Effector memory CD8-positive, alpha-beta T cell (primary cell): Measurements from ENCODE around the gene ZSCAN18.
"Not testable (repeated sequence)": the region's sequence is repeated elsewhere in the genome, so short reads cannot be mapped to it uniquely, and the experiment has no call there.

Source experiments
- ATAC-seq: fragments of 150-1000 bp; cut with Tn5 transposase; replicated peaks from 2 replicates; pipeline ENCODE4 v1.10.0; 2021; ENCODE audit warnings: mild to moderate bottlenecking, moderate library complexity
- DNase-seq, 3 experiments: peaks; one replicate each; pipeline ENCODE4 v3.0.0; 2021
- H3K27ac Mint-ChIP-seq, 2 donors: one replicate each; pipeline ENCODE4 v1.8.0; 2022; ENCODE audit warnings: mild to moderate bottlenecking in 2 of 2, mixed read lengths in 2 of 2, moderate library complexity in 2 of 2
- H3K27me3 Mint-ChIP-seq, 2 donors: one replicate each; pipeline ENCODE4 v1.8.0; 2022; ENCODE audit warnings: mixed read lengths in 2 of 2
- H3K36me3 Mint-ChIP-seq: one replicate; pipeline ENCODE4 v1.8.0; 2022; ENCODE audit warnings: mild to moderate bottlenecking, moderate library complexity, mixed read lengths; ENCODE audit not compliant: insufficient read depth
- H3K4me1 Mint-ChIP-seq, 2 donors: one replicate each; pipeline ENCODE4 v1.8.0; 2022; ENCODE audit warnings: low read depth in 2 of 2, mixed read lengths in 2 of 2
- H3K4me3 Mint-ChIP-seq, 2 donors: one replicate each; pipeline ENCODE4 v1.8.0; 2022; ENCODE audit warnings: mild to moderate bottlenecking in 2 of 2, mixed read lengths in 2 of 2, moderate library complexity in 2 of 2
- H3K9me3 Mint-ChIP-seq, 2 donors: one replicate each; pipeline ENCODE4 v1.8.0; 2022; ENCODE audit warnings: mixed read lengths in 2 of 2
- total RNA-seq, 9 experiments: gene quantifications; one replicate each; lab custom pipeline; 2026; lab: John Stamatoyannopoulos, UW

Gene ZSCAN18, protein sequence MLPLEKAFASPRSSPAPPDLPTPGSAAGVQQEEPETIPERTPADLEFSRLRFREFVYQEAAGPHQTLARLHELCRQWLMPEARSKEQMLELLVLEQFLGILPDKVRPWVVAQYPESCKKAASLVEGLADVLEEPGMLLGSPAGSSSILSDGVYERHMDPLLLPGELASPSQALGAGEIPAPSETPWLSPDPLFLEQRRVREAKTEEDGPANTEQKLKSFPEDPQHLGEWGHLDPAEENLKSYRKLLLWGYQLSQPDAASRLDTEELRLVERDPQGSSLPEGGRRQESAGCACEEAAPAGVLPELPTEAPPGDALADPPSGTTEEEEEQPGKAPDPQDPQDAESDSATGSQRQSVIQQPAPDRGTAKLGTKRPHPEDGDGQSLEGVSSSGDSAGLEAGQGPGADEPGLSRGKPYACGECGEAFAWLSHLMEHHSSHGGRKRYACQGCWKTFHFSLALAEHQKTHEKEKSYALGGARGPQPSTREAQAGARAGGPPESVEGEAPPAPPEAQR
- total RNA-seq: 7.3 to 43.6 (median 25.5) reads per million in 9 experiments

DNA sequence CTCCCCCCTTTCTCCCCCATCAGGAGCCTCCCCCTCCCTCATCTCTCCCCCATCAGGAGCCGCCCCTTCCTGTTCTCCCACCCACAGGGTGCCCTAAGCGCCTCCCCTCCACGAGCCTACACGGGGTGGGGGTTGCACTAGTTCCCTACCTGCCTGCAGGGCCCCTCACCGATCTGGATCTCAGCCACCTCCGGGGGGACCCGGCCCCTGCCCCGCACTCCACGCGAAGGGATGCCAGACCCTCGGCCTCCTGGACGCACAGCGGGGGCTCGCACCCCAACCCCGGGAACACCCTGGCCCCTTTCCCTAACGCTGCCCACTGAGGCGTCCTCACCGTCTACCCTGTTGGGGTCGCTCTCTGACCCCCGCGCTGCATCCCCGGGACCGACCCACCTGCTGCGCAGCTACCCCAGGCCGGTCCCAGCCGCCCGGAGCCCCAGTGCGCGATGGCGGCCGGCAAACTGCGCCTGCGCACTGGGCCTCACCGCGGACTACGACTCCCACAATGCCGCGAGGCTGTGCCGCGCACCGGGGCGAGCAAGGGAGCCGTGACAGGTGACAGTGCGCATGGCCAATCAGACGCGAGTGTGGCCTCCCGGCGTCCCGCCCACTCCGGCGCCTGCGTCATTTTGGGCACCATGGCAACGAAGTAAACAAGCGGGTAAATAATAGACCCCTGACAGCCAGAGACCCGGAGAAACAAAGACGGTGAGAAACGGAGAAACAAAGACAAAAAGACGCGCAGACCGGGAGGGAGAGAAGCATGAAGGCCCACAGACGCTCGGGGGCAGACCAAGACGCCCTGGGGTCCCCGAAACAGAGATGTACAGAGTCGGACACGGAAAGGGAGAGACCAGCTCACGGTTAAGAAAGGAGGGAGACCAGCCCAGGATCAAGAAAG is at the start of gene ZSCAN18:
ZSCAN18 (minus strand) TSS at position 451 of the 901 bp plus-strand sequence. CDS start 7,964 bp downstream, outside the sequence.
- Mint-ChIP-seq H3K27ac (peak within 1 kb of the TSS; percentile 99 to 100), H3K9me3 (peaks cover 8 to 15% of the 10 kb centered on the region in 2 donors), H3K36me3 (peaks cover 38% of the 10 kb centered on the region), H3K27me3 (no peaks in the 10 kb centered on the region), H3K4me3 (peak within 1 kb of the TSS; percentile 84 to 89), H3K4me1 (peaks cover 10 to 17% of the 10 kb centered on the region in 2 donors)
- ATAC-seq (peak; percentile 91), DNase-seq (peak; percentile 94 to 97 (median 94))

- H3K36me3 Mint-ChIP-seq: peaks cover 16% of the 10 kb centered on the region
- not testable (repeated sequence) for H3K9me3 Mint-ChIP-seq, DNase-seq, H3K27me3 Mint-ChIP-seq, H3K4me3 Mint-ChIP-seq, H3K27ac Mint-ChIP-seq, ATAC-seq
- peaks cover 9 to 12% of the 10 kb centered on the region in 2 donors for H3K4me1 Mint-ChIP-seq
Measured at GRCh38 chr19:58147475-58147874, 49.4 kb upstream of the ZSCAN18 start.

DNA sequence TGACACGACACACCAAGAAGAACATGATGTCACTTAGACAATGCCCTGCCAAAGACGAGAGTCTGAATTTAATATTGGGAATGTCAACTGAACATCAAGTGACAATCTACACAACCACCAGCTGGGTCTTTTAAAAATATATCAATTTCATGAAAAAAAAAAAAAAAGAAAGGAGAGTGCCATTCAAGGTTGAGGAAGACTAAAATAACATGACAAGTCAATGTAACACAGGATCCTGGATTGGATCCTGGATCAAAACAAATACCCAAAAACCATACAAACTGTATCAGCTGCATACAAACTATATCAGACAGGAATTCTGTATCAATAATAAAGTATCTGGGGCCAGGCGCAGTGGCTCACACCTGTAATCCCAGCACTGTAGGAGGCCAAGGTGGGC is 47.8 kb upstream of the ZSCAN18 start:
- Mint-ChIP-seq H3K4me3 (peak overlapping the region in 1 of 2 donors; percentile 15), H3K27me3 (no peaks in the 10 kb centered on the region), H3K4me1 (peaks cover 9 to 12% of the 10 kb centered on the region in 2 donors), H3K9me3 (peaks cover 0 to 7% of the 10 kb centered on the region in 2 donors), H3K27ac (no peak overlapping the region), H3K36me3 (peaks cover 23% of the 10 kb centered on the region)
- ATAC-seq (no peak), DNase-seq (no peak)

DNA sequence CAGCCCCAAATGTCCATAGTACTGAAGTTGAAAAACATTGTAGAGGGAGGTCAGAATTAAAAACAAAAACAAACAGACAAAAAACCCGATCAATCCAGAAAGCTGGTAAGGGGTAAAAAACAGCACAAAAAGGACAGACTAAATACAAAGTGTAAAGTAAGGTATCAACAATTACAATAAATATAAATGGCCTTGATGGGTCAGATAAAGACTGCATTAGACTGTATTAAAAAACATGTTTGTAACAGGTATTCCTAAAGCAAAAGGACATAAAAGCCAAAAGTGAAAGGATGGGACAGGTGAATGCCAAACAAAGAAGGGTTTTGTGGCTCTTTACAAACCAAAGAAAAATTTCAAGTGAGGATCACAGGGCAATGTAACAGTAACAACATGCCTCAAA is 36.2 kb upstream of the ZSCAN18 start:
- DNase-seq: no peak
- ATAC-seq: no peak
- H3K9me3 Mint-ChIP-seq: peaks cover 12 to 16% of the 10 kb centered on the region in 2 donors
- H3K36me3 Mint-ChIP-seq: peaks cover 68% of the 10 kb centered on the region
- H3K4me1 Mint-ChIP-seq: no peaks in the 10 kb centered on the region
- H3K27me3 Mint-ChIP-seq: no peaks in the 10 kb centered on the region
- no peak overlapping the region for H3K27ac Mint-ChIP-seq
- no peak overlapping the region for H3K4me3 Mint-ChIP-seq

DNA sequence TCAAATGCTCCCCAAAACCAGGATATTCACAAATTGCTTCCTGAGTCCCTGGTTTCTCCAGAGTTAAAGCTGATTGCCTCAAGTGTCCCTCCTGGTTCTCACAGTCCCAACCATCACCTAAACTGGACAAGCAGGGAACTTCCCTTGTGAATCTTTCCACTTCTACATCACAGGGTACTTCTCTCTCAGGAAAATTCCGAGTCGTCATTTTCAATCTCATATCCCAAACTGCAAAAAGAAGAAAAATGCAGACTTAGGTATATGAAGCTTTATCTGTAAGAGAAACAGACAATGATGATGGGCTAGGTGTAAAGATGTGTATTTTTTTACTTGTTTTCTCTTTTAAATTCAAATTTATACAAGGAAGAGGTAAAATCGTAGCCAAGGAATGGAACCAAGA is 31.3 kb upstream of the ZSCAN18 start:
- Mint-ChIP-seq H3K4me3 (no peak overlapping the region), H3K27me3 (no peaks in the 10 kb centered on the region), H3K4me1 (no peaks in the 10 kb centered on the region), H3K27ac (no peak overlapping the region), H3K36me3 (peaks cover 45% of the 10 kb centered on the region), H3K9me3 (peaks cover 17 to 22% of the 10 kb centered on the region in 2 donors)
- no peak for DNase-seq
- ATAC-seq: no peak

DNA sequence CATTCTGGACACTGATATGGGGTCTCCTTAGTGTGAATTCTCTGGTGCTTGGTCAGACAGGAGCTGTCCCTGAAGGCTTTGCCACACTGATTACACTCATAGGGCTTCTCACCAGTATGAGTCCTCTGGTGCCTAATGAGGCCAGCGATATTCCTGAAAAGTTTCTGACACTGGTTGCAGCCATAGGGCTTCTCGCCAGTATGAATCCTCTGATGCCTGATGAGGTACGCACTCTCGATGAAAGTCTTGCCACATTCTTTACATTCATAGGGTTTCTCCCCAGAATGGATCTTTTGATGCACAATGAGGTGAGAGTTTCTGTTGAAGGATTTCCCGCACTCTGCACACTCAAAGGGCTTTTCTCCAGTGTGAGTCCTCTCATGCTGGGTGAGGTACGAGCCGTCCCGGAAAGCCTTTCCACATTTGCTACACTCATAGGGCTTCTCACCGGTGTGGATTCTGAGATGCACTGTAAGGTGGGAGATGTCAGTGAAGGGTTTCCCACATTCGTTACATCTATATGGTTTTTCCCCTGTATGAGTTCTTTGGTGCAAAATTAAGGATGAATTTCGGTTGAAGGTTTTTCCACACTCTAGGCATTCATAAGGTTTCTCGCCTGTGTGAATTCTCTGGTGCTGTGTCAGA is 30.1 kb upstream of the ZSCAN18 start:
- Mint-ChIP-seq H3K27me3 (no peaks in the 10 kb centered on the region), H3K4me3 (no peak overlapping the region), H3K27ac (no peak overlapping the region), H3K4me1 (no peaks in the 10 kb centered on the region), H3K9me3 (peaks cover 14 to 22% of the 10 kb centered on the region in 2 donors), H3K36me3 (peaks cover 39% of the 10 kb centered on the region)
- ATAC-seq (no peak), DNase-seq (no peak)

GRCh38 chr19:58123354-58123753 is 25.3 kb upstream of the ZSCAN18 start:
- Mint-ChIP-seq H3K4me1 (no peaks in the 10 kb centered on the region), H3K4me3 (no peak overlapping the region), H3K27me3 (no peaks in the 10 kb centered on the region), H3K27ac (no peak overlapping the region), H3K36me3 (no peaks in the 10 kb centered on the region), H3K9me3 (peaks cover 18 to 32% of the 10 kb centered on the region in 2 donors)
- no peak for ATAC-seq
- DNase-seq: no peak

GRCh38 chr19:58118979-58119733 is 21.1 kb upstream of the ZSCAN18 start:
- peaks cover 0 to 5% of the 10 kb centered on the region in 2 donors for H3K4me1 Mint-ChIP-seq
- H3K9me3 Mint-ChIP-seq: peaks cover 15 to 36% of the 10 kb centered on the region in 2 donors
- ATAC-seq: no peak
- H3K27ac Mint-ChIP-seq: no peak overlapping the region
- no peak for DNase-seq
- no peaks in the 10 kb centered on the region for H3K27me3 Mint-ChIP-seq
- no peak overlapping the region for H3K4me3 Mint-ChIP-seq
- no peaks in the 10 kb centered on the region for H3K36me3 Mint-ChIP-seq

DNA sequence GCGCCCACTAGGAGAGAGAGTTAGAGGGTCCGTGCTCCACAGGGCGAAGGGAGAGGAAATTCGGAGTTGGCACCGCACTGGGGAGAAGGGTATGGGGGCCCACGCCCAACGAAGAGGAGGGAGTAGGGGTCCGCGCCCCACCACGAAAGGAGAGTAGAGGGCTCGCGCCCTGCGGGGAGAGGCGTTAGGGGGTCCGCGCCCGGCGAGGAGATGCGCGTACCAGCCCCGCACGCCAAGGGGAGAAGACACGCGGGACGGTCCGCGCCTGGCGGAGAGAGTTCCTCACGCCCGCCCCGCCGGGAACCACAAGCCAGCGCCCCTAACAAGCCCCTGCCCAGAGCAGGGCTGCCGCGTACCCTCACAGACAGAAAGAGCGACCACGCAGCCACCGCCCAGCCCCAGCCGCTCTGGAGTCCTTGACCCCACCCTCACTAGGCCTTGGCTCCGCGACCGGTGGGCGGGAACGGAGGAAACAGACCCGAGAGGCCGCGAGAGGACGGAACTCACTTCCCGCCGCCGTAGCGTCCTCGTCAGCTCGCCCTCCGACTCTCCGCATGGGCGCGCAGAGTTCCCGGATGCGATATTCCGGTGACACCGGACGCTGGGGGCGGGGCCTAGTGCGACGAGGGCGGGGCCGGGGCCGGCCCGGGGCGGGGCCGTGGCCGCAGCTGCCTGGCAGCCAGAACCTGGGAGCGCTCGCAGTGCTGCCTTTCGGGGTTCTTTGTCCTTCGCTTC is 20.0 kb upstream of the ZSCAN18 start:
- H3K4me3 Mint-ChIP-seq: no peak overlapping the region
- ATAC-seq (no peak), DNase-seq (no peak)
- peaks cover 0 to 5% of the 10 kb centered on the region in 2 donors for H3K4me1 Mint-ChIP-seq
- peaks cover 15 to 34% of the 10 kb centered on the region in 2 donors for H3K9me3 Mint-ChIP-seq
- no peak overlapping the region for H3K27ac Mint-ChIP-seq
- no peaks in the 10 kb centered on the region for H3K36me3 Mint-ChIP-seq
- no peaks in the 10 kb centered on the region for H3K27me3 Mint-ChIP-seq

DNA sequence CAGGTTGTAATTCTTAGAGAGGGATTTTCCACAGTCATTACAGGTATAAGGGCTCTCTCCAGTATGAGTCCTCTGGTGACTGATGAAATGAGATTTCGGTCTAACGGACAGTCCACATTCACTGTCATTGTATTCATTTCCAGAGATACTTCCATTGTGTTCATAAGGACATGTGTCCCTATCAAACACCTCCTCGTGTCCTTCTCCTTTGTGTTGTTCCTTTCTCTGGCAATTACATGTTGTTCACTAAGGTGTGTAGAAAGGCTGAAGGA is 10.5 kb upstream of the ZSCAN18 start:
- no peaks in the 10 kb centered on the region for H3K4me1 Mint-ChIP-seq
- H3K27ac Mint-ChIP-seq: no peak overlapping the region
- H3K4me3 Mint-ChIP-seq: no peak overlapping the region
- DNase-seq (no peak), ATAC-seq (no peak)
- no peaks in the 10 kb centered on the region for H3K27me3 Mint-ChIP-seq
- H3K36me3 Mint-ChIP-seq: no peaks in the 10 kb centered on the region
- H3K9me3 Mint-ChIP-seq: peaks cover 9 to 16% of the 10 kb centered on the region in 2 donors

DNA sequence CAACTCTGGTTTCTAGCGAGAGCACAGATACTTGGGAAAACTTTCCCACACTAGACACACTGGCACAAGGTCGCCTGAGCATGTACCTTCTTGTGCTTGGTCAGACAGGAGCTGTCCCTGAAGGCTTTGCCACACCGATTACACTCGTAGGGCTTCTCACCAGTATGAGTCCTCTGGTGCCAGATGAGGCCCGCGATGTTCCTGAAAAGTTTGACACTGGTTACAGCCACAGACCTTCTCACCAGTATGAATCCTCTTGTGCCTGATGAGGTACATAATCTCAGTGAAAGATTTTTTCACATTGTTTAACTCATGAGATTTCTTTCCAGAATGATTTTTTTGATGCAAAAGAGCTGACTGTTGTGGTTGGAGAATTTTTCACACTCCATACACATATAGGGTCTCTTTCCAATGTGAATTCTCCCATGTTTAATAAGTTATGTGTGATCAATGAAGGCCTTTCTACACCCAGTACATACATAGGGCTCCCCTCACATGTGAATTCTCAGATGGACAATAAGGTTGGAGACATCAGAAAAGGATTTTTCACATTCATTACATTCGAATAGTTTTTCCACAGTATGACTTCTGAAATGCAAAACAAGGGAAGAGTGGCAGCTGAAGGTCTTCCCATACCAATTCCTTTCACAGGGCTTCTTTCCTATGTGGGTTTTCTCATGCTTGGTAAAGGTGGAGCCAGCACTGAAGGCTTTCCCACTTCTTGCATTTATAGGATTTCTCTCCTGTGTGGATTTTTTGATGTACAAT is 9.9 kb upstream of the ZSCAN18 start:
- no peak overlapping the region for H3K4me3 Mint-ChIP-seq
- ATAC-seq (no peak), DNase-seq (no peak)
- H3K27ac Mint-ChIP-seq: no peak overlapping the region
- no peaks in the 10 kb centered on the region for H3K4me1 Mint-ChIP-seq
- H3K27me3 Mint-ChIP-seq: no peaks in the 10 kb centered on the region
- H3K36me3 Mint-ChIP-seq: no peaks in the 10 kb centered on the region
- peaks cover 9 to 16% of the 10 kb centered on the region in 2 donors for H3K9me3 Mint-ChIP-seq

DNA sequence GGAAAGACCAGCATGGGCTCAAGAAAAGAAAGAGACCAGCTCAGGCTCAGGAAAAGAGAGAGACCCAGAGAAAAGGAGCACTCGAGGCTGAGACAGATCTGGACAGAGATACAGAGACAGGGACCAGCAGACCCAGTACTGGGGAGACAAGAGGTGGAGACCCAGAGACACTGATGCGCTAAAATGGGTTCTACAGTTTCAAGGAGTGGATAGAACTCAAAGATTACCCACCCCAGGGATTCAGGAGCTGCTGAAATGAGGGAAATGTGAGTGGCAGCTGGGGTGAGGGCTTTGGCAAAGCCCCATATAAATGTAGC is 609 bp upstream of the ZSCAN18 start:
- Mint-ChIP-seq H3K4me3 (peak overlapping the region; percentile 84 to 89), H3K27ac (peak overlapping the region; percentile 99 to 100), H3K27me3 (no peaks in the 10 kb centered on the region), H3K4me1 (peaks cover 10 to 17% of the 10 kb centered on the region in 2 donors), H3K9me3 (peaks cover 6 to 9% of the 10 kb centered on the region in 2 donors), H3K36me3 (peaks cover 33% of the 10 kb centered on the region)
- DNase-seq (no peak), ATAC-seq (no peak)
